ENCODE measurements around the gene LRIG1. TPM values are rescaled to one million over a fixed set of nuclear protein-coding genes. Genes with fewer than 3 reads are reported as not detected.

The LRIG1 gene
- total and polyA plus RNA-seq, 7 donors, result 4.2 to 226 (median 150) TPM

- TF ChIP-seq POLR2AphosphoS5 (IDR thresholded peaks at IDR 0.05), result no peak
- TF ChIP-seq POLR2A (IDR thresholded peaks at IDR 0.05), result no peak
- no peak for TF ChIP-seq CTCF (IDR thresholded peaks at IDR 0.05)
- no peak for TF ChIP-seq EP300 (IDR thresholded peaks at IDR 0.05)
- DNase-seq, result no peak
- no peak overlapping the region for H3K27ac ChIP-seq
- intact Hi-C loops (cut with DNase I), result no loop called here
- no peaks in the 10 kb centered on the region for H3K27me3 ChIP-seq
- H3K4me1 ChIP-seq, result no peaks in the 10 kb centered on the region
- H3K9me3 ChIP-seq, result no peaks in the 10 kb centered on the region
- H3K36me3 ChIP-seq, result no peaks in the 10 kb centered on the region
- H3K4me3 ChIP-seq, result no peak overlapping the region
Measured at GRCh38 chr3:66538390-66538789, 37.6 kb upstream of the LRIG1 start.

- no peak for TF ChIP-seq POLR2AphosphoS5 (IDR thresholded peaks at IDR 0.05)
- TF ChIP-seq EP300 (IDR thresholded peaks at IDR 0.05), result no peak
- TF ChIP-seq CTCF (IDR thresholded peaks at IDR 0.05), result no peak
- TF ChIP-seq POLR2A (IDR thresholded peaks at IDR 0.05), result no peak
- WGBS, 2 donors, result 89 to 90% methylated on average over 7 of the region's 7 CpGs
- no peak for DNase-seq
- Histone ChIP-seq H3K4me3 (no peak overlapping the region), H3K9me3 (no peaks in the 10 kb centered on the region), H3K4me1 (no peaks in the 10 kb centered on the region), H3K27ac (no peak overlapping the region), H3K36me3 (no peaks in the 10 kb centered on the region), H3K27me3 (no peaks in the 10 kb centered on the region)
- intact Hi-C loops (cut with DNase I), result no loop called here
Measured at GRCh38 chr3:66537735-66538134, 36.9 kb upstream of the LRIG1 start.

- H3K36me3 ChIP-seq, result no peaks in the 10 kb centered on the region
- H3K4me1 ChIP-seq, result no peaks in the 10 kb centered on the region
- no peak for DNase-seq
- no peak for TF ChIP-seq EP300 (IDR thresholded peaks at IDR 0.05)
- no peak for TF ChIP-seq POLR2AphosphoS5 (IDR thresholded peaks at IDR 0.05)
- no peak for TF ChIP-seq POLR2A (IDR thresholded peaks at IDR 0.05)
- no peak for TF ChIP-seq CTCF (IDR thresholded peaks at IDR 0.05)
- H3K27me3 ChIP-seq, result no peaks in the 10 kb centered on the region
- H3K4me3 ChIP-seq, result no peak overlapping the region
- no peaks in the 10 kb centered on the region for H3K9me3 ChIP-seq
- intact Hi-C loops (cut with DNase I), result no loop called here
- no peak overlapping the region for H3K27ac ChIP-seq
- 97 to 98% methylated on average over 2 of the region's 2 CpGs for WGBS, 2 donors
Measured at GRCh38 chr3:66536791-66537190, 36.0 kb upstream of the LRIG1 start.

- WGBS, 2 donors, result 80 to 89% methylated on average over 6 of the region's 6 CpGs
- no peak for TF ChIP-seq POLR2A (IDR thresholded peaks at IDR 0.05)
- no peak for TF ChIP-seq POLR2AphosphoS5 (IDR thresholded peaks at IDR 0.05)
- TF ChIP-seq EP300 (IDR thresholded peaks at IDR 0.05), result no peak
- no peak for TF ChIP-seq CTCF (IDR thresholded peaks at IDR 0.05)
Measured at GRCh38 chr3:66534304-66534845, 33.6 kb upstream of the LRIG1 start.

GRCh38 chr3:66532613-66533012 is 31.8 kb upstream of the LRIG1 start:
- Histone ChIP-seq H3K36me3 (no peaks in the 10 kb centered on the region), H3K9me3 (no peaks in the 10 kb centered on the region), H3K27me3 (no peaks in the 10 kb centered on the region), H3K27ac (no peak overlapping the region), H3K4me1 (no peaks in the 10 kb centered on the region), H3K4me3 (no peak overlapping the region)
- intact Hi-C loops (cut with DNase I), result no loop called here
- 95 to 98% methylated on average over 1 of the region's 1 CpG for WGBS, 2 donors
- DNase-seq, result no peak
- no peak for TF ChIP-seq POLR2AphosphoS5 (IDR thresholded peaks at IDR 0.05)
- TF ChIP-seq CTCF (IDR thresholded peaks at IDR 0.05), result no peak
- TF ChIP-seq EP300 (IDR thresholded peaks at IDR 0.05), result no peak
- TF ChIP-seq POLR2A (IDR thresholded peaks at IDR 0.05), result no peak

More at GRCh38 chr3:66534304-66534845, 33.6 kb upstream of the LRIG1 start:
- Histone ChIP-seq H3K27ac (no peak overlapping the region), H3K4me3 (no peak overlapping the region), H3K36me3 (no peaks in the 10 kb centered on the region), H3K27me3 (no peaks in the 10 kb centered on the region), H3K4me1 (no peaks in the 10 kb centered on the region), H3K9me3 (no peaks in the 10 kb centered on the region)
- DNase-seq, result no peak
- intact Hi-C loops (cut with DNase I), result no loop called here

All from sigmoid colon (tissue), 7 donors.